Fibroblast of lung (primary cell): Measurements from ENCODE around the gene OSBP2.

Experiments used
- CTCF ChIP-seq, 2 donors: IDR thresholded peaks in 1 of 2; conservative IDR thresholded peaks in 1 of 2; 1 replicate in 1 of 2; 2 replicates in 1 of 2; pipeline ENCODE4 v1.5.1; 2011 to 2012; ENCODE audit warnings: low read length in 2 of 2, control low read depth in 1 of 2, inconsistent platforms in 1 of 2, low read depth in 1 of 2, mild to moderate bottlenecking in 1 of 2
- EZH2 ChIP-seq: IDR thresholded peaks from 2 replicates; pipeline ENCODE4 v1.5.1; 2012; ENCODE audit warnings: low read length, control low read depth, mild to moderate bottlenecking; ENCODE audit errors: missing control alignments

GRCh38 chr22:30887453-30887852 lies 192.8 kb downstream of the OSBP2 start:
- TF ChIP-seq CTCF (conservative IDR thresholded peaks at IDR 0.05 in 1 of 2, IDR thresholded peaks at IDR 0.05 in 1 of 2; ENCODE audit: low read depth in 1 of 2, low read length in 2 of 2) = no peak
- no peak for TF ChIP-seq EZH2
